ENCODE measurements around the gene CHST11. TPM values are rescaled to one million over a fixed set of nuclear protein-coding genes. Genes with fewer than 3 reads are reported as not detected.

Gene CHST11
- polyA plus RNA-seq, 1 donor (not counting 4 experiments of a cell fraction or from before 2014, with no cell fraction given): 11.9 TPM

GRCh38 chr12:104443008-104443407 lies 13.7 kb upstream of the CHST11 start:
- peaks cover 4% of the 10 kb centered on the region for H3K27me3 ChIP-seq (ENCODE audit: control insufficient read depth, extremely low read depth, insufficient read depth, low read length)
- dilution Hi-C loops (cut with MboI; ENCODE audit: extremely low pct_ligation_motif_present, low sequenced_read_pairs): no loop called here
- DNase-seq (ENCODE audit: low read depth, low spot score): no peak

DNA sequence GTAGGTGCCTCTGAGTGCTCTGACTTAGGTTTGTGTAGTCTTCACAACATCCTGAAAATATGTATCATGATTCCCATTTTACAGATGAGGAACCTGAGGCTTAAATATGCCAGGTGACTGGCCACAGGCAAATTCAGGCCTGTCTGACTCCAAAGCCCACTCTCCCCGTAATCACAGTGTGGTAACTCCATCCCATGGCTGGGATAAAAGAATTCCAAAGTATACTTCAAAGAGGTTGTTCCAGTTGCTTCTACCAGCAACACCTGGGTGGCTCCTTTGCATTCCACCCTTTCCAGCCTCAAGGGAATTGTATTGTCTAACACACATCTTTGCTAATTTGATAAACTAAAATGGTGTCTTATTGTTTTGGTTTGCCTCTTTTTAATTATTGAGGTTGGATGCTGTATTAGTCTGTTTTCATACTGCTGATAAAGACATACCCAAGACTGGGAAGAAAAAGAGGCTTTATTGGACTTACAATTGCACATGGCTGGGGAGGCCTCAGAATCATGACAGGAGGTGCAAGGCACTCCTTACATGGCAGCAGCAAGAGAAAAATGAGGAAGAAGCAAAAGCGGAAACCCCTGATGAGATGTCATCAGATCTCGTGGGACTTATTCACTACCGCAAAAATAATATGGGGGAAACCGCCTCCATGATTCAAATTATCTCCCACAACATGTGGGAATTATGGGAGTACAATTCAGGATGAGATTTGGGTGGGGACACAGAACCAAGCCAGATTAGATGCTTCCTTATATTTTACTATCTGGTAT lies 9.9 kb upstream of the CHST11 start:
- Histone ChIP-seq H3K36me3 (ENCODE audit: control insufficient read depth in 2 of 2, extremely low read depth in 1 of 2, insufficient read depth in 2 of 2, low read length in 2 of 2) (no peaks in the 10 kb centered on the region), H3K4me2 (ENCODE audit: control insufficient read depth, extremely low read depth, insufficient read depth, low read depth, low read length) (no peak overlapping the region), H3K4me1 (ENCODE audit: control insufficient read depth, extremely low read depth, insufficient read depth, low read length) (no peaks in the 10 kb centered on the region), H3K27ac (ENCODE audit: control insufficient read depth, insufficient read depth, low read length) (no peak overlapping the region), H3K9ac (ENCODE audit: control insufficient read depth, extremely low read depth, insufficient read depth, low read length) (no peak overlapping the region), H3K27me3 (ENCODE audit: control insufficient read depth, extremely low read depth, insufficient read depth, low read length) (peaks cover 4% of the 10 kb centered on the region), H2AFZ (ENCODE audit: control insufficient read depth, low read length) (no peak overlapping the region), H3K4me3 (ENCODE audit: control insufficient read depth in 2 of 3, extremely low read depth in 1 of 3, insufficient read depth in 2 of 3, low read depth in 1 of 3, low read length in 3 of 3) (no peak overlapping the region), H4K20me1 (ENCODE audit: control insufficient read depth, extremely low read depth, insufficient read depth, low read length) (no peaks in the 10 kb centered on the region), H3K79me2 (ENCODE audit: control insufficient read depth, insufficient read depth, low read length) (no peaks in the 10 kb centered on the region), H3K9me1 (ENCODE audit: control insufficient read depth, extremely low read depth, insufficient read depth, low read length) (no peaks in the 10 kb centered on the region), H3K9me3 (ENCODE audit: control insufficient read depth, low read depth, low read length) (no peaks in the 10 kb centered on the region)
- dilution Hi-C loops (cut with MboI; ENCODE audit: extremely low pct_ligation_motif_present, low sequenced_read_pairs): no loop called here
- TF ChIP-seq CTCF (optimal IDR thresholded peaks at IDR 0.05 in 1 of 3, IDR thresholded peaks at IDR 0.05 in 1 of 3, conservative IDR thresholded peaks at IDR 0.05 in 1 of 3; ENCODE audit: extremely low read depth in 1 of 3, insufficient read depth in 2 of 3, low read length in 3 of 3) (no peak), EZH2 (IDR thresholded peaks at IDR 0.05; ENCODE audit: low read length) (no peak)
- FAIRE-seq (no peak), DNase-seq (ENCODE audit: low read depth, low spot score) (no peak)

More at GRCh38 chr12:104443008-104443407, 13.7 kb upstream of the CHST11 start:
- no peaks in the 10 kb centered on the region for H4K20me1 ChIP-seq (ENCODE audit: control insufficient read depth, extremely low read depth, insufficient read depth, low read length)
- H3K4me3 ChIP-seq (ENCODE audit: control insufficient read depth in 2 of 3, extremely low read depth in 1 of 3, insufficient read depth in 2 of 3, low read depth in 1 of 3, low read length in 3 of 3): no peak overlapping the region
- H3K9me1 ChIP-seq (ENCODE audit: control insufficient read depth, extremely low read depth, insufficient read depth, low read length): no peaks in the 10 kb centered on the region
- no peaks in the 10 kb centered on the region for H3K36me3 ChIP-seq (ENCODE audit: control insufficient read depth in 2 of 2, extremely low read depth in 1 of 2, insufficient read depth in 2 of 2, low read length in 2 of 2)
- H3K27ac ChIP-seq (ENCODE audit: control insufficient read depth, insufficient read depth, low read length): no peak overlapping the region
- no peak overlapping the region for H2AFZ ChIP-seq (ENCODE audit: control insufficient read depth, low read length)
- no peak for FAIRE-seq
- no peak overlapping the region for H3K9ac ChIP-seq (ENCODE audit: control insufficient read depth, extremely low read depth, insufficient read depth, low read length)
- H3K9me3 ChIP-seq (ENCODE audit: control insufficient read depth, low read depth, low read length): no peaks in the 10 kb centered on the region
- no peak for TF ChIP-seq CTCF (optimal IDR thresholded peaks at IDR 0.05 in 1 of 3, IDR thresholded peaks at IDR 0.05 in 1 of 3, conservative IDR thresholded peaks at IDR 0.05 in 1 of 3; ENCODE audit: extremely low read depth in 1 of 3, insufficient read depth in 2 of 3, low read length in 3 of 3)
- no peak for TF ChIP-seq EZH2 (IDR thresholded peaks at IDR 0.05; ENCODE audit: low read length)
- no peaks in the 10 kb centered on the region for H3K4me1 ChIP-seq (ENCODE audit: control insufficient read depth, extremely low read depth, insufficient read depth, low read length)
- no peak overlapping the region for H3K4me2 ChIP-seq (ENCODE audit: control insufficient read depth, extremely low read depth, insufficient read depth, low read depth, low read length)
- no peaks in the 10 kb centered on the region for H3K79me2 ChIP-seq (ENCODE audit: control insufficient read depth, insufficient read depth, low read length)
